NOMO-1 (cell line): ENCODE data around the gene SORCS1.
A peak's percentile ranks its signal among the peaks of the same experiment; 100 is the strongest.

Experiments used
- DNase-seq, 2 experiments: peaks; one replicate each; lab custom pipeline; 2025; ENCODE audit not compliant: unreplicated experiment in 2 of 2; lab: John Stamatoyannopoulos, UW

SORCS1 gene

DNA sequence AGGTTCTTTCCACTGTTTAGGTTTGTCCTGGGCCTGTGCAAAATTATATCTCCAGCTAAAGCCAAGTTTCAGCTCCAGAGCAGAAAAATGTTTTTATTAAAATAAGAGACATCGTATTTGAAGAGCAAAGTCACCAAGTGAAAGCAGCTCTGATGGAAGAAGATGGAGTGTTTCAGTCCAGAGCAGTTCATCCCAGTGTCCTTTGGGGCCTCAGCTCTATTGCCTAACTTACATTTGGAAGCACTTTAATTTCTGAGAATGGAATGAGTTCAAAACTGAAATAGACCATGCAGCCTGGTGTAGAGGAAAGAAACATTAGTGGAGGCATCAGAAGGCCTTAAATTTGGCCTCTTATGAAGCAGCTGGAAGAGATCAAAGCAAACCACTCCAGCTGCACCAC, 545.2 kb downstream of the SORCS1 start:
- no peak for DNase-seq

DNA sequence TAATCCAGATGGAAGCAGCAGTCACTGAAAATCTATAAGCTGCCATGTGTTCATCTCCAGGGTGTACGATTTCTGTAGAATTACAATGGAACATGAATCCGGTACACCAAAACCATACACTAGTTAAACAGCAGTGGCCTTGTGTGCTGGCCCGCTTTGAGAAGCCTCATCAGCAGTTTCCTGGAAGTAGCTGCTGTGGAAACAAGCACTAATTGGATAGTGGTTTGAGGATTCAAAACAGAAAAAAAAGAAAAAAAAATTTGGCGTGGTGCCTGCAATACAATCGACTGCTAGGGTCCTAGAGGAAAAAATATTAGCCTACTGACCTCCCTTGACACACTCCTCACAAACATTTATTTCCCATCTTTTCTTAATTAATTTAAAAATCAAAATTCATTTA, 545.9 kb downstream of the SORCS1 start:
- DNase-seq, result no peak

DNA sequence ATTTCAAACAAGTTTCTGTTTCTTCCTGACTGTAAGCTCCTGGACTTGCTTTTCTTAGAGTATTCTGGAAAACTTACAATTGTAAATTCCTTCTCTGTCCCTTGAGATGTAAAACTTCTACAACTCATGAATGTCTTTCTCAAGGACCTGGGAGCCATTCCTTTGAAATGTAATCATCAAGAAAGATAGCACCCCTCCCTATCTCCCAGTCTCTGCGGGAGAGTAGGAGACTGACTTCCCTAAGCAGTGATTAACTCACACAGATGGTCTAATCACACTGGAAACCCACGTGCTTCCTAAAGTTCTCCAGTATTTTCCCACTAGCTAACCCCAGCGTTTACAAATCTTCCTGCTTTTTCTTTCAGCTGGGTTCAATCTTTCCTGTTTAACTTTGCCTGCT, 549.4 kb downstream of the SORCS1 start:
- DNase-seq, result no peak

DNA sequence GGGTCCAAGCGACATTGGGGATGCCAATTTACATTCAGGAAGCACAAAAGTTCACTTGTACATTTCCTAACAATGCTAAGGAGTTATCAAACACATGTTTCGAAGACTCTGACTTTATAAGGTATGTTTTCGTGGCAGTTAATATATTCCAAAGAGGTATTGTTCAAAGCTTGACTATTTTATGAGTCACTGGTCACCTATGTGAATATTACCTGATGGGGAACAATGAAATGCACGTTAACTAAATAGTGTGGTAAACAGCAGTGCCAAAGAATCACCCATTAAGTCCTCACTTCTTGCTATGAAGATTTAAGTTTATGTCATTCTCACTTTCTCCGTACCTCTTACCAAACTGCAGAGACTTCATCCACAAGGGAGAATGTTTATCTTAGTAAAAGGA, 550.2 kb downstream of the SORCS1 start:
- no peak for DNase-seq

DNA sequence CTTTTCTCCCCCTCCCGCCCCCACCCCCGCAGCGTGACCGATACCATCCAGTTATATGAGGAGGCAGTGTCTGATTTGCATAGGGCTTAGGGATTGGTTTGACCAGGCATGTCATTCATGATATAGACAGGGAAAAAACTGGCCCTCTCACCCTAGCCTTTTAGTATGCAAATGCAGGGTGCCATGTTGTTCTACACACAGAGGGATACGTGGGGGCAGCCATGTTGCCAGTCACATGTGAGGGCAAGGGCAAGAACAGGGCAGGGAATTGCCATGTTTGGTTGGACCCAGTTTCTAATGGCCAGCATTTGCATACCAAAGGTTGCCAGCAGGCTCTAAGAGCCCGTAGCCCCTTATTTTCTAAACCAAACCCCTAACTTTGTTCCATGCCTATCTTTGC, 552.1 kb downstream of the SORCS1 start:
- DNase-seq, result no peak

DNA sequence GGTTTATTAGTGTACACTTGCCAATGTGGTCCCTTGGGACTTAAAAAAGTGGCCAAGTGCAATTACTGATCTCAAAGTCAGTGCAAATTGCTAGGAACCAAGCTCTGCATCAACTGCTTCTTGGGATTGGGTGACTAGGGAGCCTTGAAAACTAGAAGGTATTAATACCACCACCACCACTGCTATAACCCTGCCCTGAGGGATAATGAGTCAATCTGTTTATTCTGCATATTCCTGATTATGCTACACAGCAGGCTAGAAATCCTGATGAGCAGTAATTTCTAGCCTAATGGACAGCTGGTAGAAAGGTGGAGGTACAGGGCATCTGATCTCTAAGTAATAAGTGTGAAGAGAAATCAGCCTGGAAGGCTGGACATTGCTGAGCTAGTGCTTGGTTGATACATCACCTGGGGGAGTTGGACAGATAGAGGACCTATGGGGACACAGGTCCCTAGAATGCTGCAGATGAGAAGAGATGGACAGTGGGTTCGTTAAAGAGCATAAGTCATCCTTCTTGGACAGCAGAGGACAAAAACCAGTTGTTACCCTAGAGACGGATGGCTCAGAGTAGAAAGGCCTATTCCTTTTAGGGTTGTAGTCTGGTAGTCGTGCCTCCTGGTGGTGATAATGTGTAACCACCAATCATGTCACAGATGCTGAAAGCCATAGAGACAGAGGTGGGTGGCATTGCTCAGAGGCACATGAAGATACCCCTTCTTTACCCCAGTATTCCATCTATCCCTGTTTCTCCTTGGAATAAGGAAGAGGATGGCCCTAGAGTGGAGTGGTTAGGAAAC, 554.8 kb downstream of the SORCS1 start:
- no peak for DNase-seq

DNA sequence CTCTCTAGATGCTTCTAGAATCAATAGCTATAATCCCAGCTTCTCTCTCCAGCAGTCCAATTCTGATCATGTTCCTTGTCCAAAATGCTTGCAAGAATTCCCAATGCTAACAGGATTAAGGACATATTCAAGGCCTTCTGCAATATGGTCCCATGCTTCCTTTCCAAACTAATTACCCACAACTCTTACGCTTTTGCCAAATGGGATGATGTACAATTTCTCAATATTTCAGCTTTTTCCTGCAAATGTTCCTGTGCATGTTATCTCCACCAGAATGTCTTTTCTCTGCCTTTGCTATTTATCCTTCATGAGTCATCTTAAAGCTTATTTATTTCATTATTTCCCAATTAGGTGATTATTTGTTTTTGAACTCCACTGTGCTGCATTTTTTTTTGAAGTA, 556.4 kb downstream of the SORCS1 start:
- no peak for DNase-seq

DNA sequence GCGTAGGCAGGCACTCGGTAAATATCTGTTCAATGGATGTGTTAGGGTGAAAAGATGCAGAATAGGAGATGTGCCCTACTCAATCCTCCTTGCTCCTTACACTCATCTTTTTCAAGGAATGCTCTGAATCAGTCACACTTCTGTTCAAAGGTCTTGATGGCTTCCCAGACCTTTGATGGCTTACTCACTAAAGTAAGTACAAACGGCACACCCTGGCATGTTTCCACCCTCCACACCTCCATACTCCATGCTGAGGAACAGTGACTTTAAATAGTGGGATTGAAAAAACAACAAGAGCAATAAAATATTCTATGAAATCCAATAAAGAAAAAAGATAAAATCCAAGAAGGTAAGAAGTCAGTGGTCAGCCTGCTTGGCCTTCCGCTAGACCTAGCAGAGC, 569.2 kb downstream of the SORCS1 start:
- DNase-seq, result no peak

DNA sequence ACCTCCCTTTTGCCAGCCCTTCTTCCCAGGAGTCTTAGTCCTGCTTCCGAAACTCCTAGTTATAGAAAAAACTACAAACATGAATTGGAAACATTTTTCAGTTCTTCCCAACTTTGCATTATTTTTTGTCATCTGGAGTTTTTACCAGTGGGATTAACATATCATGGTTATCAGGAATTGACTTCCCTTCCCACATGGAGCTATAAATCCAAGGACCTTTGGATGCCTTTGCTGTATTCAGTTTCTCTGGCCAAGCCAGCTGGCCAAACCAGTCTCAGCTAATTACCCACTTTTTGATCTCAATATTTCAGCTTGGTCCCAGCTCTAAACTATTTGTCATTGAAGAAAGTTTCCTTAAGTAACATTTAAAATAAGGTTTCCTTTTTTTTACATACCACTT, 570.6 kb downstream of the SORCS1 start:
- DNase-seq, result no peak

DNA sequence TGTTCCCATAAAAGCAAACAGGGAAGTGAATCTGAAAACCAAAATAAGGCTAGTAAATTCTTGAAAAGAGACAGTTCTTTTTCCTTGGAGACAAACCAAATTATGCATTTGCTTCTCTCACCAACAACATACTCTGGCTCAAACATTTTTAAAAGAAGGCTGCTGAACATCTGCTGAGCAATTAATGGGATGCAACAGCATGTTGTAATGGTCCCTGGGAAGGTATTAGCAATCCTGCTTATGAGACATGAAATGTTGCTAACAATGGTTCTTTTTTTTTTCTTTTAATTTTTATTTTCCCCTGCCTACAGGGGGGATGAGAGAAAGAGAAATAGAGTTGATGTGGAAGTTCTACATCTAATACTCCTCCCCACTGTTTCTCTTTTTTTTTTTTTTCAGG, 572.1 kb downstream of the SORCS1 start:
- no peak for DNase-seq

DNA sequence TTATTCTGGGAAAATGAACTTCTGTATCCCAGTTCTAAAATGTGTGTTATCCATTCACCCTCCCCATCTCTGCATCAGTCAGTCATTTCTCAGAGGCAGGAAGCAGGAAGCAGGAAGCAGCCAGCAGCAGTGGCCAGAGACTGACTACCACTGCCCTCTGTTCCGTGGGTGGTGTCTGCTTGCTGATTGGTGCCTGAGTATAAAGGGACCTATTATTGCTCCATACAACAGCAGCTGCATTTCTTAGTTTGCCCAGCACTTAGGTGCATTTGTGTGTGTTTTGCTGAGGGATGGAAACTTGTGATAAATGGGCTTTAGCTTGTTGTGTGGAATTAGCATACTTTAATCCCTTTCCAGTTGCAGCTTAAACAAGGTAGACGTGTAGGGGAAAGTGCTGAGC, 582.2 kb downstream of the SORCS1 start:
- DNase-seq, result no peak

DNA sequence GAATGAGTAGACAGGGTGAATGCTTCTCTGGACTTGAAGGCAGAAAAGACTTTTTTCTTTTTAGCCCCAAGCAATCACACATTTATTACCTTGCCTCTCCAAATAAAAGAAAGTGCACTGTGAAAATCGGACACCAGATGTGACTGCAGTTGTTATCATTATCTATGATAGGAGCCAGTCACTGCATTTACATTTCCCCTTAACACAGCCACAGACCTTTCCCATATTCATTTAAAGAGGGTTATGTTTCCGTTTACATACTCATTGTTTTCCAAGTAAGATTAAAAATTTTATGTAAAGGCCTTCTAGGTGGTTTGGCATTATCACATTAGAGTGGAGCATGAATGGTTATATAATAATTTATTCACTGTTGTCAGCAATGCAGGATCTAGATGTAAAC, 586.8 kb downstream of the SORCS1 start:
- no peak for DNase-seq

DNA sequence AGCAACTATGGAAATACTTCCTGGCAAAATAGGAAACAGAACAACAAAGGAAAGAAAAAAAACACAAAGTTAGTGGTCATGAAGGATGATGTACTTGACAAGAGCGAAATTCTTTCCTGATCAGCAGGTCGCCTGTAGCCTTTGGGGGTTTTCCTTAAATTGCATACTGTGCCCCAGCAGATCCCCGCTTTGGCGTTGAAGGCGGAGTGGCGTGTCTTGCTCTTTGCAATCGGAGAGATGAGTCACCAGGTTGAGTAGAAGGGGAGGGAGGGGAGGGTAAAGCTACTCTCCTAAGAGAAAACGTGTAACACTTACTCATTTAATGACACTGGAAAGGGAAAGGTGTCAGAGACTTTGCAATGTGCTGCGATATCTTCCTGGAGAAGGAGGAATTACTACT, 587.2 kb downstream of the SORCS1 start:
- DNase-seq, result peak; percentile 3 to 4

DNA sequence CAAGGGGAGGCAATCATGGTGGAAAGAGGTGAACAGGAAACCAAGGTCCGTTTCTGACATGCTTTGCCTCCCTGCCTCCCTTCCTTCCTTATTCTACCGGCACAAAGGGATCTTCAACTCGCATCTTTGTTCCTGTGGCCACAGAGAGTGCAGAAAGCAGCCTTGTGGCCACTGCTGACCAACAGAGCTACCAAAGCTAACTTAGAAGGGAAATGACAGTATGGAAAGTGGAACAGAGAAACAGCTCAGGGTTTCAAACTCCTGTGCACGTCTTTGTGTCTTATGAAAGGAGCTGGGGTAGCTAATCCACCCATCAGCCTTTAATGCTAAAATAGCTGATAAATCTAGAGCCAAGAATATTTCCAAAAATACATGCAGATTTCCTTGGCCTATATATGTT, 588.0 kb downstream of the SORCS1 start:
- no peak for DNase-seq

DNA sequence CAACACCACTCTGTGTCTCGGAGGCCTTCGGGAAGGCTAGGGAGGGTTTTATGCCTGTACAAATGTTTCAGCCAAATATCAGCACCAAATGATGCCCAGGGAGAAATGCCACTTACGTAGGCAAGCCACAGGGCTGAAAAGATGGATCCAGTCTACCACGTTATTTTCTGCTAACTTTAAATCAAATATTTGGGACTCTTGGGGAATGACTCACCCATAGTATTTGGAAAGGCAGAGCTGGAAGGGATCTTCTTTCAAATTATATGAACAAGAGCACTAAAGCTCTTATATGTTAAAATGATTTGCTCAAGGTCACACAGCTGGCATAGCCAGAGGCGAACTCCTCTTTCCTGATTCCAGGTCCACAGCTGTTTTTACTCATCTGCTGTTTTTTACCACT, 591.4 kb downstream of the SORCS1 start:
- no peak for DNase-seq

DNA sequence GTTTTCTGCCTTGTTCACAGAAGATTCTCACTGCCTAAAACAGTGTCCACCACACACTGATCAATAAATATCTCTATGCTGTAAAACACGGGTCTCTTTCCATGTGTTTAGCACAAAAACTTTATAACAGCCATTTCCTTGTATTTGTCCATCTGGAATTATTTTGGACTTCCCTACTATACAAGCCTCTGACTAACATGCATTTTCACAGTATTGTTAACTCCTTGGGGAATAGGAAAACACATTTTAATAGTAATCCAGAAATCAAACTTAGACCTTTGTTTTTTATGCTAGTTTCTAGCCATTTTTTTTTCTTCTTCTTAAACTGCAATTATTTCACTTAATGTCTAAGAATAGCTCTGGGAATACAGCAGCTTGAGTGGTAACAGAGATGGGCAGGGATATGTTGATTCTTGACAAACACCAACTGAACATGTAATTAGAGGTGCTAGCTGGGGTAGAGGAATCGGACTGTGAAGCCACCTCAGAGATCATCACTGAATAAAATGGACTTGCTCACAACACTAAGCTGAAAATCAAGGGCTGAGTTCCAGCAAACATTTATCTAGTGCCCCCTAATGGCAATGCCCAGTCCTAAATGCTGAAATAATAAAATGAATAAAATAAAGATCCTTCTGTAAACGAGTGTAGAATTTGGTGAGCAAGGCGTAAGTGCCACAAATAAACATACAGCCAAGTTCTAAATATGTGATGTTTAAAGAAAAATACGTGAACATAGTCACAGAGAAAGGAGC, 593.1 kb downstream of the SORCS1 start:
- DNase-seq, result peak in 1 of 2 experiments; percentile 12

DNA sequence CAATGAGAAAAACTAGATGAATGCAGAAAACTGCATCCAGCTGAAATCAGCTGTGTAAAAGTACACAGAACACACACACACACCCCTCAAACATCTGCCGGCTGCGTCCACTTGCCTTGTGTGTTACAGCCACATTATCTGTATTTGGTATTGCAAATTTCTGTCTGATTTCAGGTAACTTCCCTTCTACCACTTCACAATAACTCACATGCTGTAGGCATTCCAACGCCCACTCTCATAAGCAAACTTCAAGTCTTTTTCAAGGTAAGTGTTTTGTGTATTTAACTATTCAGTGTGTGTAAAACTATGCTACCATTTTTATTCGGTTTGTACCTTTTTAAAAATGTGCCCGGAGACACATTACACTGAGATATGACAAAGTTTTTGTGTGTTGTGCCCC, 594.2 kb downstream of the SORCS1 start:
- DNase-seq, result no peak

DNA sequence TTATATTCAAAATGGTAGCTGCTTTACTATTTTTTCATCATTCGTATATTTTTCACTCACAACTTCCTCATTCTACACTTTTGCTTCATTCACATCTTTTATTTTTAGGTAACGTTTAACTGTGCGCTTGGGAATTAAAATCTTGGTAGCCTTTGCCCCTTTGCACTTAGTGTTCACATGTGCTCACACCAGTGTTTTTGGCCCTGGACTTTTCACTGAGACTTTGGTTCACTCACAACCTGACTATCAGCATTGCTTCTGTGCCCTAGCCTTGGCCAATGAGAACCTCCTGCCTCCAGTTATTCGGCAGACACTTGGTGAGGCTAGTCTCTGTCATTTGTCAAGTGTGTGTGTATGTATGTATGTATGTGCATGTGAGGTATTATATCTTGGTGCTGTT, 596.9 kb downstream of the SORCS1 start:
- DNase-seq, result no peak

DNA sequence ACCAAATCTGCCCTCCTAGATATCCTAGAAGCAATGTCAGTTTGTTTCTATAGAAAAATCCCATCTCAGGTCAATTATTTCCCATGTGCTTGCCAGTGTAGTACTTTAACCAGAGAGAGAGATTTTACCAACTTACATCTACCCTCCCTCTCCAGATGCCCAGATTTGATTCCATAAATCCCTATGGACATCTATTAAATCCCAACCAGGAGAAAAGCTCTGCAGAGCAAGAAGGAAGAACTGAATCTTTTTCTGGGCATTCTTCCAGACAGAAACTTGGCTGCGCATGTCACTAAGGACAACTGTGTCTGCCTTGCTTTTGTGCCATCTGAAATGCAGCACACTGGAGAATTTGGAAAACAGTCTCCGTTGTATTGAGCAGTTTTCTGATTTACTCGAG, 597.6 kb downstream of the SORCS1 start:
- DNase-seq, result no peak

DNA sequence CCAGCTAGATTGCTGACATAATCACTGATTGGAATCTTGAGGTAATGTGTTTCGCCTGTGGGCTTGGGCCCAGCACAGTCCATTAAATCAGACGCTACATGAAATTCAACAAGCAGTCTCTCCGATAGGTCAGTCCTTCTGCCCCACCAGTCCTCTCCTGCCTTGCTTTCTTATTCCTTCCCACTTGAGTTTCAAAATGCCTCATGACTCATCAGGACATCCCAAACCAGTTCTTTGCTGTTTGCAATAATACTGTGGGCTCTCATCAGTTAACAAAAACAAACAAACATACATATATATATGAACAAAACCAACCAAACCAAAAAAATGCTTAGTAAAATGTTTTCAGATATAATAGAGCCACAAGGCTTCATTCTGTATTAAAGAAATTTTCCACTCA, 599.0 kb downstream of the SORCS1 start:
- no peak for DNase-seq

DNA sequence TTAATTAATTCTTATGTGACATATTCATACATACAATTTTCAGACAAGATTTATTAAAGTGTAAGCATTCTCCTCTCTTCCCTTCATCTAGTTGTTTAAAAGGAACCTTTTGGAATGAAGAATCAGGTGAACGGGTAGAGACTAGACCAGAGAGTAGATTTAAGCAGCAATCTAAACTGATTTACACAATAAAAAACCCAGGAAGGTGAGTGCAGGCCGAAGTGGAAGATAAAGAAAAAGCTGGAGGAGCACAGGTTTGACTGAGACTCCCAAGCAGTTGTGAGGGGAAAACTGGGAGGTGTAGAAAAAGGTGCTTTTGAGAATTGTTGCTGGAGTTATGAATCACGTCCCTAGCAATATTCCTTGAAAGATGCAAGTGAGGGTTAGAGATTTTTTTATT, 601.1 kb downstream of the SORCS1 start:
- no peak for DNase-seq

DNA sequence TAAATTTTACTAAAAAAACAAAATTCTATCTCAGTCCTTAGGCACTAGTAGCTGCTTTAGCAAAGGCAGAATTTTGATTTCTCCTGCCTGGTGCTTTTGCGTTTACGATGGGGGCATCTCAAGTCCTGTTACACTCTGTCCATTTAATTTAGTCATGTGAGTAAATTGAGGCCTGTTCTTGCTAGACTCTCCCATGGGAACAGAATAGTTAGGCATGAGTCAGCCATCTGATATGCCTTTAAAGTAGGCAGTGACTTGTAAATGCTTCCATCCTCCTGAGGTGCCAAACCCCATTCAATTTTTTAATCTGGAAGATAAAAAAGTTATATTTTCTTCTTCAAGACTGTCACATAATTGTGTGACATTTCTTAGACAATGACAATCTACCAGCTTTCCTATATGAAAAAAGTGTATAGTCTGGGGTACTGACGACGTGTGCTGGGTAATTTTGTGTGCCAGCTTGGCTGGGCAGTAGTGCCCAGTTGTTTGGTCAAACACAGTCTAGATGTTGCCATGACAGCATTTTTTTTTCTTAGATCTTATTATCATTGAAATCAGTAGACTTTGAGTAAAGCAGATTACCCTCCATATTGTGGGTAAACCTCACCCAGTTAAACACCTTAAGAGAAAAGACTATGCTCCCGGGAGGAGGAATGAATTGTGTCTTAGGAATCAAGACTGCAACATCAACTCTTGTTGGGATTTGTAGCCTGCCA, 603.4 kb downstream of the SORCS1 start:
- no peak for DNase-seq
